Fibroblast of skin of scalp (primary cell): ENCODE data around the gene RBBP8. TPM values are rescaled to one million over a fixed set of nuclear protein-coding genes. Genes with fewer than 3 reads are reported as not detected.
A peak's percentile ranks its signal among the peaks of the same experiment; 100 is the strongest.
"Not testable (repeated sequence)": the region's sequence is repeated elsewhere in the genome, so short reads cannot be mapped to it uniquely, and the experiment has no call there.

ENCODE experiments used
- DNase-seq: peaks from one replicate; pipeline ENCODE4 v3.0.0-alpha.2; 2013
- polyA plus RNA-seq, 2 experiments: library from polyadenylated mRNA; unstranded; fragments of 120-200 nt; gene quantifications; one replicate each; pipeline ENCODE4 v1.2.1, GENCODE V29; 2013; ENCODE audit not compliant: insufficient read length in 2 of 2

RBBP8 gene
- 21.1 TPM for polyA plus RNA-seq (2013, experiment 1 of 2; ENCODE audit: insufficient read length)
- polyA plus RNA-seq (2013, experiment 2 of 2; ENCODE audit: insufficient read length): 24.0 TPM

DNA sequence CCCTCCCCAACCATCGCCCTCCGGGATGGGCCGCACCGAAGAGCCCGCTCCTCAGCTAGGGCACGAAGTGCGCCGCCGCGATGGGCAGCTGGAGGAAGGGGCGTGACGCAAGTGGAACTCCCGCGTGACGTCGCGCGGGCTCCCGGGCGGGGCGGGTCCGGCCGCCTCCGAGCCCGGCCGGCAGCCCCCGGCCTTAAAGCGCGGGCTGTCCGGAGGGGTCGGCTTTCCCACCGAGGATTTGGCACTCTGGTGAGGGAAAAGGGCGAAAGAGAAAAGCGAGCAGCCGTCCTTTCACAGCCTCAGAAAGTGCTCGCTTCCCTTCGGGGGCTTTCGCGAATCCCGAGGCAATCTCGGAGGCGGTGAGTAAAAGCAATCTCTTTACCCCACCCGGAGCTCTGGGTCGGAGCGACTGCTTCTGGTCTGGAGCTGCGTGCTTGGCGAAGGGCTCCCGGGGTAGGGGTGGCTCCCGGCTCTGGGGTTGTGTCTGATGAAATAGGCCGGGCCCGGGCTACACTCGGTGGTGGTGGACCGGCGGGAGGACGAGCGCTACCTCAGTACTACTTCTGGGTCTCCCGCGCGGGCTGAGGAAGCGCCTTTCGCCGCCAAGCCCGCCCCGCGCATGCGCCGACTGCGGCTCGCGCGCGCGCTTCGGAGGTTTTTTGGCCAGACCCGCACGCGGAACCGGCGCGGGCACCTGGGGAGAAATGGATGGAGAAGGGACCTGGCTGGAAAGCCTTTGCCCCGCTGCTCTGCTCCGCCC lies at the start of gene RBBP8:
Gene RBBP8 (plus strand): TSS at position 123 of the 760 bp plus-strand sequence. CDS start 3,524 bp downstream, outside the sequence.
- peak; percentile 80 for DNase-seq

DNA sequence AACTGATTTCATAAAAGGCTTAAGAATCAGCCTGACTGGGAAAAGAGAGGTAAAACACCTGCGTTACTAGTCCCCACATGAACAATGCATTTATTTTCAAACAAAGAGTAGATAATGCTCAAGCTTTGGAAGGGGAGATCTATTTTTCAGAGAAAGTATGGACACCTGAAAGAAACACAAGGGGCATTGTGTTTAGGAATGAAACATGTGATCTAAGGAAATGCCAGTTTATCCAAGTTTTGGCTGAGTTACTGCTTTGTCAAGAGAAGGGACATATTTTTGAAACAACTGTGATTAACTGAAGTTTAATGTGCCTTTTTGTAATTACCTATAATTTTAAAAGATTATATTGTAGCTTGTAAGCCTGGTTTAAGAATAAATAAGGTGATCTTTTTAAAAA lies 49.3 kb upstream of the RBBP8 start:
- no peak for DNase-seq

DNA sequence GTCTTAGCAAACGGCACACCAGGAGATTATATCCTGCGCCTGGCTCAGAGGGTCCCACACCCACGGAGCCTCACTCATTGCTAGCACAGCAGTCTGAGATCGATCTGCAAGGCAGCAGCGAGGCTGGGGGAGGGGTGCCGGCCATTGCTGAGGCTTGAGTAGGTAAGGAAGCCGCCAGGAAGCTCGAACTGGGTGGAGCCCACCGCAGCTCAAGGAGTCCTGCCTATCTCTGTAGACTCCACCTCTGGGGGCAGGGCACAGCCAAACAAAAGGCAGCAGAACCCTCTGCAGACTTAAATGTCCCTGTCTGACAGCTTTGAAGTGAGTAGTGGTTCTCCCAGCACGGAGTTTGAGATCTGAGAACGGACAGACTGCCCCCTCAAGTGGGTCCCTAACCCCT lies 47.4 kb upstream of the RBBP8 start:
- not testable (repeated sequence) for DNase-seq

DNA sequence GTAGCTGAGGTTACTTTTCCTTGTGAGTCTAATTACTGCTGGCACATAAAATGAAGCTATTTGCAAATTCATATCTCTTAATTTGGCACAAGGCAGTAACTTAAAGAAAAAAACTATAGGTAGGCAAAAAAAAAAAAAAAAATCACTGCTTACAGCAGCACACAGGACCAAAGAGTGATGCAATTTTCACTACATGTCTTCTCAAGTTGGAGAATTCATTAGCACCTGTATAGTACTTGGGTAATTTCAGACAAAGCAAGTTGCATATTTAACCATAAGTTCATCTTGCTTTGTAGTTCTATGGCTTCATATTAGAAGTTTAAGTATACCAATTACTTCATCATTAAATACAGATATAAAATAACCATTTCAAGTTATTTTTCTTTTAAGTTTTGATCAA lies 33.7 kb upstream of the RBBP8 start:
- DNase-seq: no peak

DNA sequence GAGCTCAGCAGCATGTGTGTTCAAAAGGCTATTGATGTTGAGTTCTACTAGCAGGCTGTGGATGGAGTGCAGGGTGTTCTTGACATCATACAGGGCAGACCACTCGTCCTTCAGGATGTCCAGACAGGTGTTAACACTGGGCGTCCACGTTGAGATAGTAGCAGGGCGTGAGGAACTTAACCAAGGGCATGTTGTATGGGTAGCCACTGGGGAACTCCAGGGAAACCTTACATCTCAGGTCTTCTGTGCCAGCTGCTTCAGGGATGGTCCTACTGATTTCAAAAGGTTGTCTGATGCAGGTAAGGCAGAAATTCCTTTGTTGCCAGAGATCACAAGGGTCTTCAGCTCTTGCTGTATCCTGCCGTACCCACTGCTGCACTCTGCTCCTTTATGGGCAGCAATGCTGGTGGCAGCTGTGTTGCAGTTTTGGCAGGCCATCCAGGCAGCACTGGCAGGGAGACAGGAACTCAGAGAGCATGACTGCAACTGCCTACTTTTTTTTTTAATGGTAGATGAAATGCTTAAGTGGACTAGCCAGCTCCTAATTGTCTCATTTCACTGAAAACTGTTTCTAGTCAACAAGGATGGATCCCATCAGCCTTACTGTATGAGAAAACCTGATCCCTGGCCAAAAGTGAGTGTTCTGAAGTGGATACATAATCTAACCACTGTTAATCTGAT lies 32.4 kb upstream of the RBBP8 start:
- DNase-seq: no peak

DNA sequence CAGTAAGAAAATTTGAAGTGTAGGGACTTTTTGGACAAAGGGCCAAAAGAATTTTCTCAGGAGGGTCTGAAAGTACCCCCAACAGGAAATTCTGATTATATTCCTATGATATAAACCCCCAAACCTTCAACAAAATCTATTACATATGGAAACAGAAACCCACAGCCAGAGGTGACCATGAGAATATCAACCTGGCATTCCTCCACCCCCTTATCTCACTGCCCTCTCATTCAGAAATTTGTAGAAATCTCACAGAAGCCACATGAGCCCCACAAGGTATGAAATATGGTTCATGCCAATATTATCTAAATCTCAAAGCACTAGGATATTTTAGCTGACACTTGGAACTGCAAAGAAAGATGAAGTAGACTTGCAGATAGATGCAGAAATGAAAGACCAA lies 31.0 kb upstream of the RBBP8 start:
- no peak for DNase-seq

DNA sequence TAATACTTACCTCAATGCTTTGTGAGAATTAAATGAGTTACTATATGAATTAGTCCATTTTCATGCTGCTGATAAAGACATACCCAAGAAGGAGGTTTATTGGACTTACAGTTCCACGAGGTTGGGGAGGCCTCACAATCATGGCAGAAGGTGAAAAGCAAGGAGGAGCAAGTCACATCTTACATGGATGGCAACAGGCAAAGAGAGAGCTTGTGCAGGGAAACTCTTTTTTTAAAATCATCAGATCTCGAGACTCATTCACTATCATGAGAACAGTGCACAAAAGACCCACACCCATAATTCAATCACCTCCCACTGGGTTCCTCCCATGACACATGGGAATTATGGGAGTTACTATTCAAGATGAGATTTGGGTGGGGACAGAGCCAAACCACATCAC lies 29.9 kb upstream of the RBBP8 start:
- not testable (repeated sequence) for DNase-seq

DNA sequence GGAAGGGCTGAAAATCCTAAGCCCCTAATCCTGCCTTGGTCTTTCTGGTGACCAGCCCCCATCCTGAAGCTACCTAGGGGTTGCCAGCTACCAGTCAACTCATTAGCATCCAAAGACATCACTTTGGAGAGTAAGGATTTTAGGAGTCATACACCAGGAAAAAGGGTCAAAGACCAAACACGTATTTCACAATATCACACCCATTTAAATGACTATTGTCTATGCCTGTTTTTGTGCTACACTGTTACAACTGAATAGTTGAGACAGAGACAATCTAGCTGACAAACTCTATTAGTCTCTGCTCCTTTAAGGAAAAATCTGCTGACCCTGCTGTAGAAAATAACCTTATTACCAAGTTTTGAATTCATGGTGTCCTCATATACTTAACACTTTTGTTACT lies 21.0 kb upstream of the RBBP8 start:
- no peak for DNase-seq

DNA sequence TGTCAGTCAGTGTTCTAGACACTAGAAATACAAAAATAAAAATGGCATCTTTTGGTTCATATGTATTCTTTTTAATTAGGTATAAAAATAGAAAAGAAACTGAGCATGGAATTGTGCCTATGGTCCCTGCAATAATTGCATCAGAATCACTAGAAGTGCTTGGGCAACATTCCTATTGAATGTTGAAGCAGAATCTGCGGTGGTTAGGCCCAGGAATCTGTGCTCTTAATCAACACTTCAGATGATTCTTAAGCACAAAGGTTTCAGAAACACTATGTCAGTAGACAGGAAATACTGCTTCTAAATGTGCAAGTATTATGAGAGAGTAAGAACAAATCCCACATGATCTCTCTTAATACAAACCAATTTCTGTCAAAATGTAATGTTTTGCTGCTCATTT lies 20.3 kb upstream of the RBBP8 start:
- DNase-seq: peak; percentile 86

DNA sequence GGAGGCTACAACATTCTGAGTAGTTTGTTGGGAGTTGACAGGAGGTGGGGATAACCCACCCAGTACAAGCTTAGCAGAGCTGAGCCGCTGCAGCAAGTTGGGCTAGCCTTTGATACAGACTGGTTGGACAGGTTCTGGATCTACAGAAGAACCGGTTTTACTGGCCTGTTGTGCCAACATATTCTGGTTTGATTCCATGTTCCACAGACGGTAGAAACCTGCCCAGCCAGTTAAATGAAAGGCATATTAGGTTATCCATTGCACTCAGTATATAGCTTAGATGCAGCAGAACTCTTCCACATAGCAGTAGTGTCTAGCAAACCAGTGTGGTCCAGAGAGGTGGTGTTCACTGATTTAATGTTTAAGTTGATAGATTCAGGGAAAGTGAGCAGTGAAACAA lies 19.3 kb upstream of the RBBP8 start:
- DNase-seq: no peak

DNA sequence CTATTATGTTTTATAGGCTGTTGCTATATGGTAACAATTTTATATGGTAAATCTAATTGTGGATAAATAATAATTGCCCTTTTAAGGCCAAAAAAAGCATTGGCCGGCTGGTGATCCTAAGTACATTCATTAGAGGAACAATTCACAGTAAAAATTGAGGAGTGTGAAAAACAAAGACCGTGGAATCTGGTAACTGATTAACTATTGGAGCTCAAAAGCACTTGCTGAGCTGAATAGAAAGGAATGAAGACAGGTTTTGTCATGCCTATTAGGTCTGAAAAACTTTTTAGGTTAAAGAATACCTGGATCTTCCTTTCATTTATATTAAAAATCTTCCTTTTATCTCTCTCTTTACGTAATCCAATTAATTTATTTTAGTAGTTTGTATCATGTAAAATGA lies 18.5 kb upstream of the RBBP8 start:
- DNase-seq: no peak

DNA sequence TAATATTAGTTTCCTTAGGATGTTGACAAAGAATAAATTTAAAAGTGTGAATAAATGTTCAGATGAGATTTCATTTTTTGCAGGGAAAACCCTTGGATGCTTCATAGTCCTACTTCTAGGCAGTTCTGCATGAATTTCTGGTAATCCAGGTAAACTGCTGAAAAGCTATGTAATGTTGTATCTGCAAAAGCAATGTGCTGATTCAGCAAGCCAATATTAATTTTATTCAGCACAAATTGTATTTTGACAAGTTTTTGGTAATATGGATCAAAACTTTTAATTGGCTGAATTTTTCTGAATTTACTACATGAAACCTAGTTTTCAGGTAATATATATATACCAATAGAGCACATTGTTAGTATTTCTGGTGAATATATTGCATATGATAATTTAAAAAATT lies 17.8 kb upstream of the RBBP8 start:
- DNase-seq: no peak

DNA sequence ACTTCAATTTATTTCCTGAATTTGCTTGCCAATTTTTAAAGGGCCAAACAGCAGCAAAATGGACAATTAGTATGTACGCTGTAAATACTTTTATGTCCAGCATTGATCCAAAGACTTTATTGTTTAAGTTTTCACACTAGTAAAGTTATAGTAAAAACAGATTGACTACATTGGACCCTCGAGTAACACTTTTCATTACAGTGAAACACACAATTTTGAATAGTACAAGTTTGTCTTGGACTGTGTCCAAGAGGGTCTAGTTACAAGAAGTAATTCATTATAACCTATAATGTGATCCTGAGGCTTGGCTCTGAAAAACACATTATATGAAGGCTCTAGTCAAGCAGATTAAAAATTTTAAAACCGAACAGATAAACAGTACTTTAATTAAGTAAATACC lies 11.4 kb upstream of the RBBP8 start:
- no peak for DNase-seq

DNA sequence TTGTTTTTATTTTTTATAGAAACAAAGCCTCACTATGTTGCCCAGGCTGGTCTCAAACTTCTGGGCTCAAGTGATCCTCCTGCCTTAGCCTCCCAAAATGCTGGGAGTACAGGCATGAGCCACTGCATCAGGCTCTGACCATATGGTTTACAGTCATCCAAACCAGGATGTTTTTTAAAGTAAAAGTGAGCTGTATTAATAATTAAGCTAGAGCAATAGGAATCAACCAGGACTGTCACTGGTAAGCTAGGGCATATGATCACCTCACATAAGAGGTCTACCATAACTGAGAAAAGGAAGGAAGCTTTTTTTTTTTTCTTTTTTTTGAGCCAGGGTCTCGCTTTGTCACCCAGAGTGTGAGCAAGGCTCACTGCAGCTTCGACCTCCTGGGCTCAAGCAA lies 8.5 kb upstream of the RBBP8 start:
- DNase-seq: no peak

DNA sequence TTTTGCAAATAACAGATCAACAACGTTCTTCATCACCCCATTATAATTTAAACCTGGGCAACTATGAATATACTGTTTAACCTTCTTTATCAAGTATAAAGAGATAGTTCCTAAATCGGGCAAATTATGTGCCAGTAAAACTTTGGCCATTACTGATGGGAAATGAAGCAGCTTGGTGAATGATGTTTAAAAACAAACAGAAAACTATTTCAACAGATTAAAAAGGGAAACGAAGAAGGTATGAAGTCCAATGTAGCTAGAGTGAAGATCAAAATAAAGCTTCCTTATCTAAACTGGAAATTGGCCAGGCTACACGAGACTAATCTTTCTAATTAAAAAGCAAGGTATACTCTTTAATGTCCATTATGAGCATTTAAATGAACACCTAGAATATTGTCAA lies 6.7 kb upstream of the RBBP8 start:
- no peak for DNase-seq

DNA sequence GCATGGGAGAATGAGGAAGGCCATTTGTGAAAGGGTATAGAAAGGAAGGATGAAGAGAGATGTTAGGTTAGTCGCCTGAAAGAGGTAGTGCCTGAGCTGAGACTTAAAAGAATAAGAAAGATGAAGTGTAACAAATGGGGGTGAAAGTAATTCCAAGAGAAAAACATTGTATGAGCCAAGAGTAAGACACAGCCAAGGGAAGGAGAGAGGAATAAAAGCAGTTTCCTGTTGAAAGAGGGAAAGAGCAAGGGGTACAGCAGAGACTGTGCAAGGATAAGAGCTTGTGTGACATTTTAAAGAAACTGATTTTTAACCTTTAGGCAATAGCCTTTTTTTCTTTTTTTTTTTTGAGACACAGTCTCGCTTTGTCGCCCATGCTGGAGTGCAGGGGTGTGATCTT lies 4.8 kb upstream of the RBBP8 start:
- DNase-seq: no peak

DNA sequence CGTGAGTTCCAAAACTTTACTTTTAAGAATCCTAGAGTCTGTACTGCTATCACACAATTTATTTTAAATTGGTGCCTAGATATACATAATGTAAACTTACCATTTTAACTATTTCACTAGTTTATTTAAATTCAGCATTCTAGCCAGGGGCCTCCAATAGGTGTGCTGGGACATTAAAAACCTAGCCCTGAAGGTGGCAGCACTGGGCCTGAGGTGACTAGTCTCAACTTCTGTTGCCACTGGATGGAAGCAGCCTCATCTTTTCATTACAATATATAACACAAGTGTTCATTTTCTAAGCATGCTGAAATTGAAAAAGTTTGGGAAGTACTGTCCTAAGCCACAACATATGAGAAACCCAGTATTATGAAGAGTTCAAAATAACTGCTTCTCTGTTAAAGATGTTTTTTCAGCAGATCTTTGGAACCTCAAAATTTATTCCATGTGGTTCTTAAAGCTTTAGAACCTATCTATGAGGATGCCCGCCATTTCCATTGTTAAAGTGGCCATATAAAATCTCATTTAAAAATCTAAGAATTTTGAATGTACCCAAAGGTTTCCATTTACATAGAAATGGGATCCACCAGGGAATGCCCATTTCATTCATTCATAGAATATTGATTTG lies 2.9 kb upstream of the RBBP8 start:
- DNase-seq: peak; percentile 67

DNA sequence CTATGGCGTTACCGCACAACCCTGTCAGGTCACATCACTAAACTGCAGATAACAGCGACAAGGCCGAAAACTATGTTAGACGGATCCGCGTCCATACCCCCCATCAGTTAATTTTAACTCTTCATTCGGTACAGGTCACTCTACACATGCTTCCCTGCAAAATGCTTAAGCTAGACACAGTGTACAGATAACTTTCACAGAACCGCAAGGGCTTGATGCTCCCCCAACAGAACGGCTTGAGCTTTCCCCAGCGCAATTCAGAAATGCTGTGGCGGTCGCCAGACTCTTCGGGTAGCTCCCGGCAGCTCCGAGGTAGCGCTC lies 283 bp upstream of the RBBP8 start:
- DNase-seq: no peak

DNA sequence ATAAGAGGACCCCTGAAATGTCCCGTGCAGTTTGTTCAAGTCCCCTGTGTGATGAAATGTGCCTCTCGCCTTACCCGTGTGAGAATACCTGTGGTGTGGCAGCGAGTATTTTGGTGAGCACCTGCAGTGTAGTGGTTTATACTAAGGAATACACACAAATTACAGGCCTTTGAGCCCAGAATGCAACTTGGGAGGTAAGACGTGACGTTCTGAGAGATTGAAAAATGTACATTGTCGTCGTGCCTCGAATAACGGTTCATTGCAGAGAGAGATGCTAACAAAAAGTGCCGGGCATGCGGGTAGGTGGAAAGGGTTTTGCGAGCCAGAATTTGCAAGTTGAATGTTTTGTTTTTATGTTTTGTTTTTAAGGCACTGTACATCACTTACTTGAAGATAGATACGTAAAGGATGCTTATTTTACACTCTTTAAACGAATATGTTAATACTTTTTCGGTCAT lies 867 bp downstream of the RBBP8 start:
- no peak for DNase-seq

DNA sequence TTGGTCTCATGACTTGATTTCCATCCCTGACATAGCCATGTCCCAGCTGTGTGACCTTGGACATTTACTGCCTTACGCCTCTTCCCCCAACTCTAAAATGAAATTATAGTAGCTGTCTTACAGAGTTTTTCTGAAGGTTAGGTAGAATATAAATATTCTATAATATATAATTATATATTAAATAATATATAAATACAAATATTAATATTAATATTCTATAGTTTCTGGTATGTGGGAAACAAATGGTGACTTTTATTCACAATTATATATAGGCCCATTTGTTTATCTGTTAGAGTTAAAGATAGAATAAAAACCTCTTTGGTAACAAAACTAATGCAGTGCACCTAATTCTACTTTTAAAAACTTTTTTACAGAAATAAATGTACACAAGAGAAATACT lies 1.7 kb downstream of the RBBP8 start:
- DNase-seq: no peak

DNA sequence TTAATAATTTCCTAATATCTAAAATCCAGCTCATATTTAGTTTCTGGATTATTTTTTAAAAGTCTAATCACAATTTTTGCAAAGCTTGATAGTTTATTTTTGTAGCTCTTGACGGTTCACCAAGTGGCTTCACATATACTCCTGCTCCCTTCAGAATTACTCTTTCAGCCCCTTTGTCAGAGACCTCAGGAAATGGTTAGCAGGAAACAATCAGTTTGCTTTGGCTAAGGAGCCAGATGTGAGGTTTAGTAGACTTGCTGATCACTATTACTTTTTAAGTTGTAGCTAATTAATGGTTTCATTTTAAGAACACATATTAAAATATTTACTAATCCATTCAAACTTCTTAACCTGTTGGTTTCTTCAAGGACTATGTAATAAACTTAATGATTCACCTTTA lies 2.3 kb downstream of the RBBP8 start:
- DNase-seq: no peak

DNA sequence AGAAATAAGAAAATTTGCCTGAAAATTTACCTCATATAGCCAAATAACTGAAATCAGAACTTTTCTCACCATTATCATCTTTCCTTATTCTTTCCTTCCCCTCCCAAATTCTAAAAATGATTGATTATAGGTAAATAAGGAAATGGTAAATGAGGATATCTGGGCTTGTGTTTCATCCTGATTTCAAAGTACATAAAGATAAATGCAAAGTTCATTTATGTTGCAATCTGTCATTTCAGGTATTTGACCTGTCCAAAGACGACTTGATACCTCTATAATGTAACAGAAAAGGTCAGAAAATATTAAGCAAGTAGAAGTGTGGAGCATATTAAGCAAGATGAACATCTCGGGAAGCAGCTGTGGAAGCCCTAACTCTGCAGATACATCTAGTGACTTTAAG lies 3.4 kb downstream of the RBBP8 start:
- DNase-seq: no peak

DNA sequence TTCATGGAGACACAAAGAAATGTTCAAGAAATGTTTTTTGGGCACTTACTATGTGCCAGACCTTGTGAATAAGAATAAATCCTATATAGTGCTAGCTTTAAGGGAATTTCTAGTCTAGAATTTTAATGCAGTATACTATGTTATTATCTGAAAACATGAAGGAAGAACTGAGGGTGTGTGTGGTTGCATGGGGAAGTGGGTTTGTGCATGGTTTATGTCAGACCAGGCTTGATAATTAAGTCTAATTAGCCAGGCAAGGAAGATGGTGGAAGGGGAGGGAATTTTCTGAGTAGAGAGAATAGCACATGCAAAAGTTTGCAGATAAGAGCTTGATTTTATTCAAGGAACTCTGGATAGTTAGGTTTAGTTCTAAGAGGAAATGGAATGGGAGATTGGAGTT lies 6.5 kb downstream of the RBBP8 start:
- no peak for DNase-seq

DNA sequence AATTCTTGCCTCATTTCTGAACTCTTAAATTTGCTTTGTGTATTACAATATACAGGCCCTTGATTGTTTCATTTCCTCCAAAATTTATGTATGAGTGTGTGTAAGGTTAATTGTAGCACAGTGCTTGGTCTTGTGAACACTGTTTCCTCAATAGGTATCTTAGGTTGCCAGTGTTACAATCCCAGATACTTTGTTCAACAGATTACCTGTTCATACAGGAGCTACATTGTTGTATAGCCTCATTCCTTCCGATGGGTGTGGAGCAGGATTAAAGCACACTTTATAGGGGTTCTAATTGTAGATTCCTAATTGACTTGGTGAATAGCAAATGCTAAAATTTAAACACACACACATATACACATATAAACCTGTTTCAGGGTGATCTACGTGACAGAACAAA lies 10.7 kb downstream of the RBBP8 start:
- no peak for DNase-seq
